Breast epithelium (tissue), 4 donors: Measurements from ENCODE around the gene CUBN. TPM values are rescaled to one million over a fixed set of nuclear protein-coding genes. Genes with fewer than 3 reads are reported as not detected.

Source experiments
- DNase-seq, 2 donors: peaks; one replicate each; pipeline ENCODE4 v3.0.0-alpha.2; 2019; ENCODE audit warnings: low spot score in 2 of 2
- H3K27ac ChIP-seq, 2 donors: fragments of 200-600 bp; sonication (generic) in 1 of 2; one replicate each; pipeline ENCODE4 v1.5.1; 2016 to 2019; ENCODE audit warnings: mild to moderate bottlenecking in 1 of 2
- H3K27me3 ChIP-seq, 2 donors: fragments of 200-600 bp; sonication (generic) in 1 of 2; one replicate each; pipeline versions ENCODE4 v1.5.1 to v1.6.0; 2017 to 2019; ENCODE audit warnings: control low read depth in 1 of 2, mild to moderate bottlenecking in 1 of 2
- H3K36me3 ChIP-seq: fragments of 200-600 bp; one replicate; pipeline ENCODE4 v1.5.1; 2019
- H3K4me1 ChIP-seq, 2 donors: fragments of 200-600 bp; sonication (generic); one replicate each; pipeline ENCODE4 v1.5.1; 2016 to 2019; ENCODE audit warnings: control low read depth in 1 of 2
- H3K4me3 ChIP-seq, 3 donors: fragments of 200-600 bp; sonication (generic); 1 replicate in 2 of 3; 2 replicates in 1 of 3; pipeline ENCODE4 v1.5.1; 2016 to 2019; ENCODE audit warnings: mild to moderate bottlenecking in 3 of 3, moderate library complexity in 2 of 3
- H3K9me3 ChIP-seq, 2 donors: fragments of 200-600 bp; sonication (generic) in 1 of 2; one replicate each; pipeline ENCODE4 v1.5.1; 2016 to 2019; ENCODE audit warnings: control low read depth in 1 of 2
- CTCF ChIP-seq, 3 donors: fragments of 450-650 bp; IDR thresholded peaks; one replicate each; pipeline ENCODE4 v1.5.1; 2016 to 2017; ENCODE audit warnings: antibody characterized with exemption in 3 of 3, mild to moderate bottlenecking in 3 of 3, moderate library complexity in 3 of 3
- POLR2A ChIP-seq: fragments of 450-650 bp; IDR thresholded peaks from one replicate; pipeline ENCODE4 v1.6.1; 2016; ENCODE audit warnings: antibody characterized with exemption, mild to moderate bottlenecking, moderate library complexity
- POLR2AphosphoS5 ChIP-seq, 3 donors: sonication (generic); formaldehyde crosslinking; IDR thresholded peaks; one replicate each; pipeline ENCODE4 v1.6.1; 2017; ENCODE audit warnings: antibody characterized with exemption in 3 of 3
- intact Hi-C: fragments of 100-400 bp; cut with DNase I; formaldehyde crosslinking; loops from one replicate; pipeline ENCODE4 v1.15.1; 2023; ENCODE audit warnings: low total_unique reads
- total RNA-seq, 3 donors: library from RNA; depleted of rRNA; stranded (reverse); fragments of >200 nt; gene quantifications; one replicate each; pipeline ENCODE4 v1.1.0, GENCODE V29; 2016

CUBN gene
- total RNA-seq, 3 donors from 2014 or later: 1.6 to 5.7 (median 5.0) TPM

GRCh38 chr10:17144757-17145156, 15.1 kb upstream of the CUBN start:
- Histone ChIP-seq H3K4me3 (no peak overlapping the region), H3K27ac (no peak overlapping the region), H3K27me3 (no peaks in the 10 kb centered on the region), H3K9me3 (no peaks in the 10 kb centered on the region), H3K4me1 (no peaks in the 10 kb centered on the region), H3K36me3 (no peaks in the 10 kb centered on the region)
- DNase-seq: no peak
- TF ChIP-seq POLR2A (no peak), CTCF (IDR thresholded peaks at IDR 0.05) (no peak), POLR2AphosphoS5 (IDR thresholded peaks at IDR 0.05) (no peak)
- intact Hi-C loops: no loop called here

- intact Hi-C loops: no loop called here
- no peak overlapping the region for H3K4me3 ChIP-seq
- H3K27me3 ChIP-seq: no peaks in the 10 kb centered on the region
- no peak overlapping the region for H3K27ac ChIP-seq
- no peaks in the 10 kb centered on the region for H3K36me3 ChIP-seq
- no peak for DNase-seq
- no peaks in the 10 kb centered on the region for H3K9me3 ChIP-seq
- TF ChIP-seq CTCF (IDR thresholded peaks at IDR 0.05) (no peak), POLR2AphosphoS5 (IDR thresholded peaks at IDR 0.05) (no peak), POLR2A (no peak)
- H3K4me1 ChIP-seq: no peaks in the 10 kb centered on the region
Observed at GRCh38 chr10:17144032-17144431, 14.4 kb upstream of the CUBN start.

- DNase-seq: no peak
- Histone ChIP-seq H3K4me3 (no peak overlapping the region), H3K36me3 (no peaks in the 10 kb centered on the region), H3K9me3 (no peaks in the 10 kb centered on the region), H3K27ac (no peak overlapping the region), H3K4me1 (no peaks in the 10 kb centered on the region), H3K27me3 (no peaks in the 10 kb centered on the region)
- TF ChIP-seq POLR2AphosphoS5 (IDR thresholded peaks at IDR 0.05) (no peak), POLR2A (no peak), CTCF (IDR thresholded peaks at IDR 0.05) (no peak)
- intact Hi-C loops: no loop called here
Observed at GRCh38 chr10:17143055-17143690, 13.6 kb upstream of the CUBN start.

GRCh38 chr10:17141504-17142229, 12.1 kb upstream of the CUBN start:
- no peak overlapping the region for H3K4me3 ChIP-seq
- no peaks in the 10 kb centered on the region for H3K9me3 ChIP-seq
- TF ChIP-seq POLR2AphosphoS5 (IDR thresholded peaks at IDR 0.05): no peak
- no peak for TF ChIP-seq POLR2A
- no peak for TF ChIP-seq CTCF (IDR thresholded peaks at IDR 0.05)
- H3K36me3 ChIP-seq: no peaks in the 10 kb centered on the region
- no peaks in the 10 kb centered on the region for H3K4me1 ChIP-seq
- DNase-seq: no peak
- H3K27me3 ChIP-seq: no peaks in the 10 kb centered on the region
- intact Hi-C loops: no loop called here
- H3K27ac ChIP-seq: no peak overlapping the region

DNA sequence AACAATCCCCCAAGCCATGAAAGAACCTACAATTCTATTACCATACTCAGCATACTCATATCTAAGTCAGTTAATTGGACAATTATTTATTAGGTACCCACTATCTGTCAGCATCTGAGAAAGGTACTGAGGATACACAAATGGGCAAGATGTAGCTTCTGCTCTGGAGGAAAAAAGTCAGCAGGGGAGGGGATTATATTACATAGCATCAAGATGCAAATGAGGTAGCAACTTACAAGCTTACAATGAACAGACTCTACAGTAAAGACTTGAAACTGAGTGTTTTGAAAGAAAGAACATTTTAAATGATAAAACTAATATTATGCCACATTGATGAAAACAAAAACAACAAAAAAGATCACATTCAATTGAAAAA, 10.8 kb upstream of the CUBN start:
- no peaks in the 10 kb centered on the region for H3K9me3 ChIP-seq
- no peaks in the 10 kb centered on the region for H3K4me1 ChIP-seq
- no peak for DNase-seq
- intact Hi-C loops: no loop called here
- no peaks in the 10 kb centered on the region for H3K36me3 ChIP-seq
- H3K27ac ChIP-seq: no peak overlapping the region
- H3K27me3 ChIP-seq: no peaks in the 10 kb centered on the region
- H3K4me3 ChIP-seq: no peak overlapping the region
- TF ChIP-seq POLR2AphosphoS5 (IDR thresholded peaks at IDR 0.05): no peak
- no peak for TF ChIP-seq POLR2A
- TF ChIP-seq CTCF (IDR thresholded peaks at IDR 0.05): no peak
